ENCODE measurements around the gene RPS29.

- no peak for TF ChIP-seq CTCF (IDR thresholded peaks at IDR 0.05)
- TF ChIP-seq POLR2A (IDR thresholded peaks at IDR 0.05), result no peak
These were observed 38.0 kb upstream of the RPS29 start for GRCh38 chr14:49623941-49624839.
